Measurements from ENCODE around the gene IFI27L2. TPM values are rescaled to one million over a fixed set of nuclear protein-coding genes. Genes with fewer than 3 reads are reported as not detected.
A peak's percentile ranks its signal among the peaks of the same experiment; 100 is the strongest.

Gene IFI27L2
- total RNA-seq, 4 donors from 2014 or later, result 26.5 to 91.1 (median 63.9) TPM

DNA sequence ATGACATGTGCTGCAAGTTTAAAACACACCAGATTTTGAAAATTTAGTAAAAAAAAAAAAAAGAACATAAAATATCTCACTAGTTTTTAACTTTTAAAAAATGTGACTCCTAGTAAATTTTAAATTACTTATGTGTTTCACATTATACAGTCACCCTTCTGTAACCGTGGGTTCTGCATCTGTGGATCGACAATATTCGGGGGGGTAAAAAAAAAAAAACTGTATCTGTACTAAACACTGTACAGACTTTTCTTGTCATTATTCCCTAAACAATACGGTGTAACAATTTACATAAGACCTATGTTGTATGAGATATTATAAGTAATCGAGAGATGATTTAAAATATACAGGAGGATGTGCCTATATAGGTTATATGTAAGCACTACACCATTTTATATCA lies 51.6 kb downstream of the IFI27L2 start:
- Histone ChIP-seq H3K9me3 (peaks cover 0 to 4% (median 0%) of the 10 kb centered on the region in 4 donors), H3K27ac (no peak overlapping the region), H3K4me3 (peak overlapping the region in 3 of 4 donors; percentile 26 to 76 (median 72)), H3K4me1 (peaks cover 0 to 42% (median 10%) of the 10 kb centered on the region in 4 donors), H3K36me3 (peaks cover 0 to 23% (median 0%) of the 10 kb centered on the region in 3 donors), H3K27me3 (no peaks in the 10 kb centered on the region)
- no peak for TF ChIP-seq CTCF (IDR thresholded peaks at IDR 0.05)
- no peak for TF ChIP-seq POLR2A (IDR thresholded peaks at IDR 0.05)
- DNase-seq, result no peak

Other genes with a start within 250 kb of the IFI27L2 start
- gene FAM181A, start 202.3 kb downstream of the IFI27L2 start, total RNA-seq, result not detected
- gene ASB2, start 153.0 kb downstream of the IFI27L2 start, total RNA-seq, result 10 to 100 TPM in 1 of 4 donors, 1 to 10 TPM in 3; 3.2 to 32.2 (median 5.4) TPM
- gene CCDC197, start 132.3 kb downstream of the IFI27L2 start, total RNA-seq, result not detected
- gene OTUB2, start 103.3 kb downstream of the IFI27L2 start, total RNA-seq, result 1 to 10 TPM in 3 of 4 donors, not detected in 1; 3.4 to 4.9 (median 3.6) TPM
- 100 to 1,000 TPM in 1 of 4 donors, 10 to 100 TPM in 3; 66.2 to 210 (median 72.5) TPM for gene DDX24, start 48.4 kb downstream of the IFI27L2 start, total RNA-seq
- 10 to 100 TPM in 1 of 4 donors, 1 to 10 TPM in 3; 4.9 to 14.7 (median 6.6) TPM for gene IFI27L1, start 48.3 kb downstream of the IFI27L2 start, total RNA-seq
- gene IFI27, start 18.9 kb downstream of the IFI27L2 start, total RNA-seq, result 100 to 1,000 TPM; 163 to 668 (median 294) TPM
- 1 to 10 TPM in 2 of 4 donors, not detected in 2; 2.5 to 5.0 TPM for gene PPP4R4, start 44.7 kb upstream of the IFI27L2 start, total RNA-seq
- not detected for gene SERPINA10, start 163.7 kb upstream of the IFI27L2 start, total RNA-seq
- not detected for gene SERPINA6, start 193.7 kb upstream of the IFI27L2 start, total RNA-seq
- gene SERPINA2, start 237.1 kb upstream of the IFI27L2 start, total RNA-seq, result not detected